Ishikawa (cell line): ENCODE results near the gene ANKRD6.

Experiments
- CEBPB ChIP-seq: IDR thresholded peaks from 2 replicates; pipeline ENCODE4 v1.6.1; 2012
- CREB1 ChIP-seq: IDR thresholded peaks from 2 replicates; pipeline ENCODE4 v1.6.1; 2012; ENCODE audit warnings: low read depth
- EGR1 ChIP-seq: IDR thresholded peaks from 2 replicates; pipeline ENCODE4 v1.6.1; 2012
- EP300 ChIP-seq: IDR thresholded peaks from 2 replicates; pipeline ENCODE4 v1.6.1; 2012; ENCODE audit warnings: borderline replicate concordance
- FOXM1 ChIP-seq: IDR thresholded peaks from 2 replicates; pipeline ENCODE4 v1.6.1; 2012; ENCODE audit warnings: low read depth, borderline replicate concordance
- MAX ChIP-seq: IDR thresholded peaks from 2 replicates; pipeline ENCODE4 v1.6.1; 2012
- NFIC ChIP-seq: IDR thresholded peaks from 2 replicates; pipeline ENCODE4 v1.6.1; 2012
- RAD21 ChIP-seq: IDR thresholded peaks from 2 replicates; pipeline ENCODE4 v1.6.1; 2012; ENCODE audit warnings: low read depth
- REST ChIP-seq: IDR thresholded peaks from 2 replicates; pipeline ENCODE4 v1.6.1; 2012; ENCODE audit warnings: low read depth, mild to moderate bottlenecking
- TAF1 ChIP-seq: IDR thresholded peaks from 2 replicates; pipeline ENCODE4 v1.6.1; 2012; ENCODE audit warnings: low read depth, mild to moderate bottlenecking
- TCF12 ChIP-seq: IDR thresholded peaks from 2 replicates; pipeline ENCODE4 v1.6.1; 2012; ENCODE audit warnings: low read depth
- TEAD4 ChIP-seq: IDR thresholded peaks from 2 replicates; pipeline ENCODE4 v1.6.1; 2012
- USF1 ChIP-seq: IDR thresholded peaks from 2 replicates; pipeline ENCODE4 v1.6.1; 2012
- YY1 ChIP-seq: IDR thresholded peaks from 2 replicates; pipeline ENCODE4 v1.6.1; 2012; ENCODE audit warnings: low read depth
- ZBTB7A ChIP-seq: IDR thresholded peaks from 2 replicates; pipeline ENCODE4 v1.6.1; 2012; ENCODE audit warnings: low read depth

Gene ANKRD6

GRCh38 chr6:89559487-89559886 is 126.5 kb downstream of the ANKRD6 start:
- TF ChIP-seq CEBPB = no peak
- no peak for TF ChIP-seq TAF1
- peak; percentile 51; the same call in 1 of the 2 replicates for TF ChIP-seq TEAD4
- no peak for TF ChIP-seq EP300
- peak; percentile 90 for TF ChIP-seq REST
- TF ChIP-seq YY1 = no peak

GRCh38 chr6:89562093-89562973 is 129.4 kb downstream of the ANKRD6 start:
- TF ChIP-seq YY1 = no peak

GRCh38 chr6:89563866-89564265 is 130.9 kb downstream of the ANKRD6 start:
- TF ChIP-seq EP300 = no peak
- TF ChIP-seq TCF12 = no peak
- no peak for TF ChIP-seq CREB1
- no peak for TF ChIP-seq CEBPB
- TF ChIP-seq NFIC = no peak
- no peak for TF ChIP-seq YY1
- no peak for TF ChIP-seq TAF1
- TF ChIP-seq TEAD4 = no peak
- no peak for TF ChIP-seq ZBTB7A
- no peak for TF ChIP-seq RAD21

GRCh38 chr6:89564752-89565427 is 131.9 kb downstream of the ANKRD6 start:
- no peak for TF ChIP-seq TAF1
- no peak for TF ChIP-seq RAD21
- TF ChIP-seq EGR1 = no peak

- TF ChIP-seq TCF12 (no peak), ZBTB7A (no peak), FOXM1 (no peak), MAX (no peak), EGR1 (no peak), EP300 (no peak), NFIC (no peak), USF1 (no peak)
Measured at GRCh38 chr6:89566008-89566800, 133.3 kb downstream of the ANKRD6 start.

- TF ChIP-seq REST = no peak
- no peak for TF ChIP-seq USF1
- no peak for TF ChIP-seq NFIC
- no peak for TF ChIP-seq CEBPB
- TF ChIP-seq MAX = no peak
- no peak for TF ChIP-seq EGR1
- no peak for TF ChIP-seq TAF1
- no peak for TF ChIP-seq YY1
- TF ChIP-seq TEAD4 = no peak
- no peak for TF ChIP-seq ZBTB7A
- no peak for TF ChIP-seq EP300
- TF ChIP-seq CREB1 = no peak
- no peak for TF ChIP-seq RAD21
- TF ChIP-seq TCF12 = no peak
- TF ChIP-seq FOXM1 = no peak
Measured at GRCh38 chr6:89566930-89567629, 134.1 kb downstream of the ANKRD6 start.
